HG02571 (cell line): ENCODE measurements around the gene OR1F1.
"Not testable (repeated sequence)": the region's sequence is repeated elsewhere in the genome, so short reads cannot be mapped to it uniquely, and the experiment has no call there.

ENCODE experiments used
- ATAC-seq: cut with Tn5 transposase; IDR thresholded peaks from one replicate; pipeline ENCODE4 v1.9.1; 2021; ENCODE audit warnings: mild to moderate bottlenecking, moderate library complexity; ENCODE audit not compliant: unreplicated experiment

The OR1F1 gene

GRCh38 chr16:3150346-3151218, 37.4 kb upstream of the OR1F1 start:
- peak; percentile 60 for ATAC-seq

- no peak for ATAC-seq
Observed at GRCh38 chr16:3152027-3152276, 36.1 kb upstream of the OR1F1 start.

- no peak for ATAC-seq
Observed at GRCh38 chr16:3152277-3152990, 35.6 kb upstream of the OR1F1 start.

- ATAC-seq, result no peak
Observed at GRCh38 chr16:3152991-3153368, 35.0 kb upstream of the OR1F1 start.

GRCh38 chr16:3155181-3155580, 32.8 kb upstream of the OR1F1 start:
- ATAC-seq, result no peak

GRCh38 chr16:3155972-3156371, 32.0 kb upstream of the OR1F1 start:
- ATAC-seq, result no peak

- ATAC-seq, result no peak
Observed at GRCh38 chr16:3157229-3158025, 30.6 kb upstream of the OR1F1 start.

GRCh38 chr16:3158026-3158509, 29.9 kb upstream of the OR1F1 start:
- no peak for ATAC-seq

GRCh38 chr16:3158510-3159314, 29.3 kb upstream of the OR1F1 start:
- peak; percentile 35 for ATAC-seq

GRCh38 chr16:3161235-3162018, 26.6 kb upstream of the OR1F1 start:
- ATAC-seq, result no peak

- no peak for ATAC-seq
Observed at GRCh38 chr16:3164121-3164991, 23.6 kb upstream of the OR1F1 start.

- no peak for ATAC-seq
Observed at GRCh38 chr16:3165111-3165822, 22.7 kb upstream of the OR1F1 start.

- no peak for ATAC-seq
Observed at GRCh38 chr16:3166505-3166886, 21.5 kb upstream of the OR1F1 start.

- not testable (repeated sequence) for ATAC-seq
Observed at GRCh38 chr16:3168729-3169128, 19.3 kb upstream of the OR1F1 start.

- ATAC-seq, result peak; percentile 5
Observed at GRCh38 chr16:3170440-3171180, 17.4 kb upstream of the OR1F1 start.

GRCh38 chr16:3171181-3171854, 16.7 kb upstream of the OR1F1 start:
- ATAC-seq, result peak; percentile 52
